ENCODE results near the gene SDF2L1. TPM values are rescaled to one million over a fixed set of nuclear protein-coding genes. Genes with fewer than 3 reads are reported as not detected.
A peak's percentile ranks its signal among the peaks of the same experiment; 100 is the strongest.

SDF2L1 gene
- total and polyA plus RNA-seq, 9 of the 15 experiments (the other 6 are each of a cell fraction or from before 2014, with no cell fraction given) = 15.1 to 989 (median 124) TPM

DNA sequence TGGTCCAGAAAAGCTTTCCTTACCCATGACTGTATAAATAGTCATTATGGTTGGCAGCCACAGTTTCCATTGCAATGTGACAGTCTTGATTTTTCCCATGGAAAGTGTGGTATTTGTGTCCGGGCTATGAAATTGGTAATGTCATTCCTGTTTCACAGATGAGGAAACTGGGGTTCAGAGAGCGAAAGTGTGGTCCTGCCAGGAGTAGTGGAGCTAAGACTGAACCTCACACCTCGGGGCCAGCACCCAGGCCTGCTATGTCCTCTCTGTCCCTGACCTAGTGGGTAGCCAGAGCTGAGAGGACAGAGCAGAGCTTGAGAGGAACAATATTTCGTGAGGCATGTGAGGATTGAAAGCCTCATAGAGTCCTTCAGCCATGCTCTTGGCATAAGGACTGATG, 11.1 kb upstream of the SDF2L1 start (continued):
- TF ChIP-seq, protein P1, sequence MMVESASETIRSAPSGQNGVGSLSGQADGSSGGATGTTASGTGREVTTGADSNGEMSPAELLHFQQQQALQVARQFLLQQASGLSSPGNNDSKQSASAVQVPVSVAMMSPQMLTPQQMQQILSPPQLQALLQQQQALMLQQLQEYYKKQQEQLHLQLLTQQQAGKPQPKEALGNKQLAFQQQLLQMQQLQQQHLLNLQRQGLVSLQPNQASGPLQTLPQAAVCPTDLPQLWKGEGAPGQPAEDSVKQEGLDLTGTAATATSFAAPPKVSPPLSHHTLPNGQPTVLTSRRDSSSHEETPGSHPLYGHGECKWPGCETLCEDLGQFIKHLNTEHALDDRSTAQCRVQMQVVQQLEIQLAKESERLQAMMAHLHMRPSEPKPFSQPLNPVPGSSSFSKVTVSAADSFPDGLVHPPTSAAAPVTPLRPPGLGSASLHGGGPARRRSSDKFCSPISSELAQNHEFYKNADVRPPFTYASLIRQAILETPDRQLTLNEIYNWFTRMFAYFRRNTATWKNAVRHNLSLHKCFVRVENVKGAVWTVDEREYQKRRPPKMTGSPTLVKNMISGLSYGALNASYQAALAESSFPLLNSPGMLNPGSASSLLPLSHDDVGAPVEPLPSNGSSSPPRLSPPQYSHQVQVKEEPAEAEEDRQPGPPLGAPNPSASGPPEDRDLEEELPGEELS (CRISPR knock-in tag; IDR thresholded peaks at IDR 0.05; ENCODE audit: borderline replicate concordance) = no peak
- TF ChIP-seq E2F1 (CRISPR knock-in tag; IDR thresholded peaks at IDR 0.05) = peak; percentile 52
- peak; percentile 59; the same call in 1 of the 2 replicates for TF ChIP-seq GTF2F1 (IDR thresholded peaks at IDR 0.05; ENCODE audit: low read depth, low read length)
- TF ChIP-seq, protein P2, sequence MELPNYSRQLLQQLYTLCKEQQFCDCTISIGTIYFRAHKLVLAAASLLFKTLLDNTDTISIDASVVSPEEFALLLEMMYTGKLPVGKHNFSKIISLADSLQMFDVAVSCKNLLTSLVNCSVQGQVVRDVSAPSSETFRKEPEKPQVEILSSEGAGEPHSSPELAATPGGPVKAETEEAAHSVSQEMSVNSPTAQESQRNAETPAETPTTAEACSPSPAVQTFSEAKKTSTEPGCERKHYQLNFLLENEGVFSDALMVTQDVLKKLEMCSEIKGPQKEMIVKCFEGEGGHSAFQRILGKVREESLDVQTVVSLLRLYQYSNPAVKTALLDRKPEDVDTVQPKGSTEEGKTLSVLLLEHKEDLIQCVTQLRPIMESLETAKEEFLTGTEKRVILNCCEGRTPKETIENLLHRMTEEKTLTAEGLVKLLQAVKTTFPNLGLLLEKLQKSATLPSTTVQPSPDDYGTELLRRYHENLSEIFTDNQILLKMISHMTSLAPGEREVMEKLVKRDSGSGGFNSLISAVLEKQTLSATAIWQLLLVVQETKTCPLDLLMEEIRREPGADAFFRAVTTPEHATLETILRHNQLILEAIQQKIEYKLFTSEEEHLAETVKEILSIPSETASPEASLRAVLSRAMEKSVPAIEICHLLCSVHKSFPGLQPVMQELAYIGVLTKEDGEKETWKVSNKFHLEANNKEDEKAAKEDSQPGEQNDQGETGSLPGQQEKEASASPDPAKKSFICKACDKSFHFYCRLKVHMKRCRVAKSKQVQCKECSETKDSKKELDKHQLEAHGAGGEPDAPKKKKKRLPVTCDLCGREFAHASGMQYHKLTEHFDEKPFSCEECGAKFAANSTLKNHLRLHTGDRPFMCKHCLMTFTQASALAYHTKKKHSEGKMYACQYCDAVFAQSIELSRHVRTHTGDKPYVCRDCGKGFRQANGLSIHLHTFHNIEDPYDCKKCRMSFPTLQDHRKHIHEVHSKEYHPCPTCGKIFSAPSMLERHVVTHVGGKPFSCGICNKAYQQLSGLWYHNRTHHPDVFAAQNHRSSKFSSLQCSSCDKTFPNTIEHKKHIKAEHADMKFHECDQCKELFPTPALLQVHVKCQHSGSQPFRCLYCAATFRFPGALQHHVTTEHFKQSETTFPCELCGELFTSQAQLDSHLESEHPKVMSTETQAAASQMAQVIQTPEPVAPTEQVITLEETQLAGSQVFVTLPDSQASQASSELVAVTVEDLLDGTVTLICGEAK (IDR thresholded peaks at IDR 0.05) = no peak
- TF ChIP-seq, protein P2 (CRISPR knock-in tag; IDR thresholded peaks at IDR 0.05) = no peak
- TF ChIP-seq MAFF (IDR thresholded peaks at IDR 0.05; ENCODE audit: low read length) = peak; percentile 35; the same call in 1 of the 2 replicates
- TF ChIP-seq CHD2 (IDR thresholded peaks at IDR 0.05; ENCODE audit: low read depth, low read length) = 0 out of 2 replicates have a peak, but pooled peaks have one; percentile 15
- 0 out of 2 replicates have a peak, but pooled peaks have one; percentile 15 for TF ChIP-seq JUND (IDR thresholded peaks at IDR 0.05; ENCODE audit: borderline replicate concordance, low read depth, low read length)
- no peak for TF ChIP-seq JUND (tag; IDR thresholded peaks at IDR 0.05; ENCODE audit: borderline replicate concordance, low read depth, low read length)
- TF ChIP-seq FOXM1 (IDR thresholded peaks at IDR 0.05; ENCODE audit: low read depth) = no peak
- no peak for TF ChIP-seq FOXM1 (CRISPR knock-in tag; IDR thresholded peaks at IDR 0.05; ENCODE audit: low read depth)
- TF ChIP-seq, protein P3, sequence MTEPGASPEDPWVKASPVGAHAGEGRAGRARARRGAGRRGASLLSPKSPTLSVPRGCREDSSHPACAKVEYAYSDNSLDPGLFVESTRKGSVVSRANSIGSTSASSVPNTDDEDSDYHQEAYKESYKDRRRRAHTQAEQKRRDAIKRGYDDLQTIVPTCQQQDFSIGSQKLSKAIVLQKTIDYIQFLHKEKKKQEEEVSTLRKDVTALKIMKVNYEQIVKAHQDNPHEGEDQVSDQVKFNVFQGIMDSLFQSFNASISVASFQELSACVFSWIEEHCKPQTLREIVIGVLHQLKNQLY (CRISPR knock-in tag; conservative IDR thresholded peaks at IDR 0.05) = peak in 1 of 2 experiments; percentile 78; a peak in 1 of 4 replicates
- no peak for TF ChIP-seq ZNF766 (CRISPR knock-in tag; conservative IDR thresholded peaks at IDR 0.05)
- no peak for TF ChIP-seq ZNF239 (CRISPR knock-in tag; IDR thresholded peaks at IDR 0.05)
- peak in 1 of 2 experiments; percentile 92; a peak in 2 of 4 replicates for TF ChIP-seq TBL1XR1 (IDR thresholded peaks at IDR 0.05; ENCODE audit: low read length in 2 of 2)
